Measurements from ENCODE around the gene RPS3. TPM values are rescaled to one million over a fixed set of nuclear protein-coding genes. Genes with fewer than 3 reads are reported as not detected.

The RPS3 gene
- polyA plus RNA-seq, 2 of the 4 experiments (the other 2 are of a cell fraction): 3,468 to 3,544 TPM

GRCh38 chr11:75423721-75424120 is 24.4 kb downstream of the RPS3 start:
- POLR2A ChIA-PET: no interaction called here
- FAIRE-seq (no peak), DNase-seq (ENCODE audit: low read depth in 1 of 2, low spot score in 1 of 2) (no peak), ATAC-seq (no peak)
- CTCF ChIA-PET: interaction anchor here (1.2 to 16.5 kb wide), 8 partner anchors 10 to 144 kb away, joined by 4 to 231 read pairs (median 8); partner anchors contain the start of genes GDPD5 and RPS3
- H3K4me3 ChIP-seq: no peak overlapping the region
- TF ChIP-seq PBX3 (IDR thresholded peaks at IDR 0.05) (no peak), POLR2AphosphoS2 (conservative IDR thresholded peaks at IDR 0.05; ENCODE audit: low read length) (no peak)
- WGBS (ENCODE audit: missing lambda C conversion rate): 88% methylated on average over 8 of the region's 9 CpGs
- no peaks in the 10 kb centered on the region for H3K9me3 ChIP-seq
- no peak overlapping the region; the same call in 2 of the 3 replicates for H3K4me2 ChIP-seq
- H3K27ac ChIP-seq: peak overlapping the region; percentile 90 to 93
- peaks cover 52% of the 10 kb centered on the region for H3K4me1 ChIP-seq

GRCh38 chr11:75424396-75424795 is 25.1 kb downstream of the RPS3 start:
- TF ChIP-seq CTCF (IDR thresholded peaks at IDR 0.05) (no peak), HDAC2 (IDR thresholded peaks at IDR 0.05) (no peak), HEYL (CRISPR knock-in tag; IDR thresholded peaks at IDR 0.05) (no peak)
- CTCF ChIA-PET: interaction anchor here (1.0 to 16.5 kb wide), 5 partner anchors 10 to 144 kb away, joined by 3 to 231 read pairs (median 15); partner anchors contain the start of gene RPS3
- no peak for FAIRE-seq
- no peak overlapping the region for H3K4me2 ChIP-seq
- DNase-seq (ENCODE audit: low read depth in 1 of 2, low spot score in 1 of 2): no peak
- H3K4me3 ChIP-seq: no peak overlapping the region
- 96% methylated on average over 1 of the region's 1 CpG for WGBS (ENCODE audit: missing lambda C conversion rate)
- POLR2A ChIA-PET: no interaction called here
- H3K27ac ChIP-seq: peak overlapping the region; percentile 13 to 90; a peak in 3 of 6 replicates
- peaks cover 45% of the 10 kb centered on the region for H3K4me1 ChIP-seq
- peaks cover 2% of the 10 kb centered on the region; the same call in 2 of the 3 replicates for H3K9me3 ChIP-seq
- no peak for ATAC-seq

- TF ChIP-seq PBX3 (IDR thresholded peaks at IDR 0.05): no peak
- TF ChIP-seq SMC3 (IDR thresholded peaks at IDR 0.05): peak; percentile 48; the same call in 2 of the 3 replicates
- TF ChIP-seq FOSB (CRISPR knock-in tag; IDR thresholded peaks at IDR 0.05): no peak
- TF ChIP-seq RCOR1 (IDR thresholded peaks at IDR 0.05; ENCODE audit: low read depth, low read length): no peak
- TF ChIP-seq CTCF (IDR thresholded peaks at IDR 0.05): peak; percentile 49
- peak; percentile 26 to 29; a peak in 1 of 5 replicates for TF ChIP-seq RAD21 (conservative IDR thresholded peaks at IDR 0.05 in 1 of 2, IDR thresholded peaks at IDR 0.05 in 1 of 2)
- peak; percentile 38 to 60 for DNase-seq (ENCODE audit: low read depth in 1 of 2, low spot score in 1 of 2)
- Histone ChIP-seq H3K4me1 (peaks cover 38% of the 10 kb centered on the region), H3K4me2 (no peak overlapping the region), H3K27ac (peak overlapping the region in 1 of 2 experiments; percentile 46; a peak in 2 of 6 replicates), H3K9me3 (peaks cover 6% of the 10 kb centered on the region; the same call in 2 of the 3 replicates), H3K4me3 (no peak overlapping the region)
- WGBS (ENCODE audit: missing lambda C conversion rate): 91% methylated on average over 24 of the region's 29 CpGs
- FAIRE-seq: no peak
- ChIA-PET POLR2A (no interaction called here), CTCF (interaction anchor here (0.6 to 16.5 kb wide), 16 partner anchors 8 to 146 kb away, joined by 3 to 231 read pairs (median 4); partner anchors contain the start of genes GDPD5 and RPS3)
- 0 out of 6 replicates have a peak, but pooled peaks of 1 of the 2 experiments have one; percentile 9 for ATAC-seq
Observed at GRCh38 chr11:75425422-75425821, 26.1 kb downstream of the RPS3 start.

GRCh38 chr11:75426720-75427086 is 27.4 kb downstream of the RPS3 start:
- Histone ChIP-seq H3K27ac (0 out of 6 replicates have a peak overlapping the region, but pooled peaks of 1 of the 2 experiments have one; percentile 2), H3K4me1 (peaks cover 30% of the 10 kb centered on the region), H3K4me2 (no peak overlapping the region), H3K4me3 (no peak overlapping the region), H3K9me3 (peaks cover 6% of the 10 kb centered on the region; the same call in 2 of the 3 replicates)
- no peak for FAIRE-seq
- CTCF ChIA-PET: interaction anchor here (0.8 to 16.5 kb wide), 10 partner anchors 10 to 377 kb away, joined by 3 to 231 read pairs (median 6); partner anchors contain the start of genes GDPD5 and RPS3
- no peak for DNase-seq (ENCODE audit: low read depth in 1 of 2, low spot score in 1 of 2)
- no peak for ATAC-seq
- POLR2A ChIA-PET: no interaction called here
- 89% methylated on average over 5 of the region's 5 CpGs for WGBS (ENCODE audit: missing lambda C conversion rate)
- no peak for TF ChIP-seq CBX8 (IDR thresholded peaks at IDR 0.05)
- TF ChIP-seq CBX2 (IDR thresholded peaks at IDR 0.05; ENCODE audit: borderline replicate concordance, low read depth): no peak
- no peak for TF ChIP-seq CEBPB (IDR thresholded peaks at IDR 0.05)
- no peak for TF ChIP-seq BCL3 (IDR thresholded peaks at IDR 0.05)
- no peak for TF ChIP-seq HOXB13 (CRISPR knock-in tag; IDR thresholded peaks at IDR 0.05; ENCODE audit: low read depth)
- TF ChIP-seq KDM5A (IDR thresholded peaks at IDR 0.05): no peak
- no peak for TF ChIP-seq HES2 (IDR thresholded peaks at IDR 0.05)
- TF ChIP-seq PBX3 (IDR thresholded peaks at IDR 0.05): no peak
- TF ChIP-seq RARB (CRISPR knock-in tag; IDR thresholded peaks at IDR 0.05): no peak
- TF ChIP-seq ZNF302 (CRISPR knock-in tag; IDR thresholded peaks at IDR 0.05): no peak
- no peak for TF ChIP-seq HOXA7 (CRISPR knock-in tag; IDR thresholded peaks at IDR 0.05)

Data from A549 (cell line).